GM12878 (cell line): ENCODE data around the gene ARHGEF17. TPM values are rescaled to one million over a fixed set of nuclear protein-coding genes. Genes with fewer than 3 reads are reported as not detected.

Experiments used
- BACH1 ChIP-seq: fragments of 450-650 bp; IDR thresholded peaks from 2 replicates; pipeline ENCODE4 v1.6.1; 2017; ENCODE audit warnings: mild to moderate bottlenecking, borderline replicate concordance
- CHD4 ChIP-seq: fragments of 200-600 bp; sonication (generic); IDR thresholded peaks from 2 replicates; pipeline ENCODE4 v1.6.1; 2016; ENCODE audit warnings: mild to moderate bottlenecking
- EED ChIP-seq: sonication (generic); IDR thresholded peaks from 2 replicates; pipeline ENCODE4 v1.6.1; 2016; ENCODE audit warnings: antibody characterized with exemption, low read depth
- ELK1 ChIP-seq: IDR thresholded peaks from 2 replicates; pipeline ENCODE4 v1.6.1; 2012; ENCODE audit warnings: low read depth, low read length, improper control_type of control experiment
- HDGF ChIP-seq: fragments of 450-650 bp; IDR thresholded peaks from 2 replicates; pipeline ENCODE4 v1.6.1; 2016; ENCODE audit warnings: antibody characterized with exemption
- IRF3 ChIP-seq: fragments of 450-650 bp; IDR thresholded peaks from 2 replicates; pipeline ENCODE4 v1.6.1; 2014; ENCODE audit warnings: mild to moderate bottlenecking
- IRF4 ChIP-seq: IDR thresholded peaks from 2 replicates; pipeline ENCODE4 v1.6.1; 2011; ENCODE audit warnings: low read depth, low read length
- IRF5 ChIP-seq: fragments of 450-650 bp; IDR thresholded peaks from 2 replicates; pipeline ENCODE4 v1.6.1; 2017; ENCODE audit warnings: borderline replicate concordance
- MEF2B ChIP-seq: fragments of 450-650 bp; IDR thresholded peaks from 2 replicates; pipeline ENCODE4 v1.6.1; 2018; ENCODE audit warnings: mild to moderate bottlenecking, moderate library complexity; ENCODE audit not compliant: partially characterized antibody, poor library complexity, severe bottlenecking
- MTA3 ChIP-seq: IDR thresholded peaks from 2 replicates; pipeline ENCODE4 v1.6.1; 2012; ENCODE audit warnings: low read length, inconsistent platforms, borderline replicate concordance
- MYC ChIP-seq: IDR thresholded peaks from 2 replicates; pipeline ENCODE4 v1.6.1; 2011; ENCODE audit warnings: mild to moderate bottlenecking, low read length, moderate library complexity, inconsistent platforms; ENCODE audit not compliant: insufficient read depth, insufficient replicate concordance, insufficient read length, severe bottlenecking
- NKRF ChIP-seq: fragments of 450-650 bp; conservative IDR thresholded peaks from 2 replicates; pipeline ENCODE4 v1.6.1; 2017; ENCODE audit warnings: mild to moderate bottlenecking, moderate library complexity
- NR2F1 ChIP-seq: fragments of 450-650 bp; conservative IDR thresholded peaks from 2 replicates; pipeline ENCODE4 v1.6.1; 2017; ENCODE audit warnings: mild to moderate bottlenecking
- NRF1 ChIP-seq: conservative IDR thresholded peaks from 2 replicates; pipeline ENCODE4 v1.6.1; 2011; ENCODE audit warnings: mild to moderate bottlenecking, low read depth, low read length, improper control_type of control experiment
- PAX5 ChIP-seq: IDR thresholded peaks from 2 replicates; pipeline ENCODE4 v1.6.1; 2011; ENCODE audit warnings: low read depth, low read length, borderline replicate concordance
- POLR2AphosphoS5 ChIP-seq: IDR thresholded peaks from 2 replicates; pipeline ENCODE4 v1.6.1; 2011; ENCODE audit warnings: mild to moderate bottlenecking, low read length, inconsistent platforms
- POU2F2 ChIP-seq: IDR thresholded peaks from 3 replicates; pipeline ENCODE4 v1.6.1; 2011; ENCODE audit warnings: low read depth, mild to moderate bottlenecking, low read length, borderline replicate concordance
- SKIL ChIP-seq: fragments of 450-650 bp; IDR thresholded peaks from 2 replicates; pipeline ENCODE4 v1.6.1; 2017; ENCODE audit warnings: mild to moderate bottlenecking, low read depth, inconsistent platforms; ENCODE audit not compliant: poor library complexity, severe bottlenecking
- TARDBP ChIP-seq: IDR thresholded peaks from 2 replicates; pipeline ENCODE4 v1.6.1; 2016; ENCODE audit warnings: borderline replicate concordance
- TBL1XR1 ChIP-seq: IDR thresholded peaks from 2 replicates; pipeline ENCODE4 v1.6.1; 2012; ENCODE audit warnings: low read depth, low read length, improper control_type of control experiment
- polyA plus RNA-seq, 11 experiments: library from polyadenylated mRNA; depleted of rRNA in 4 of 11; unstranded in 6 of 11; stranded (reverse) in 5 of 11; fragments of >200 nt; fragmentation: Nextera tagmentation in 4 of 11; fragmentation: Illumina TruSeq in 1 of 11; extraction: Ambion mirVana in 4 of 11; extraction: Trizol in 1 of 11; gene quantifications; 1 replicate in 1 of 11; 2 replicates in 10 of 11; pipeline versions ENCODE4 v1.2.1 to v1.2.3, GENCODE V29; 2011 to 2016; ENCODE audit warnings: inconsistent platforms in 2 of 11, missing spikeins in 2 of 11, low read depth in 1 of 11
- total RNA-seq, 4 experiments: library from RNA; depleted of rRNA in 3 of 4; stranded (reverse); fragments of >200 nt in 3 of 4; fragmentation: Illumina TruSeq in 1 of 4; extraction: Trizol in 1 of 4; gene quantifications; 2 replicates each; pipeline versions ENCODE4 v1.2.1 to v1.2.3, GENCODE V29; 2013 to 2021

The ARHGEF17 gene
- total and polyA plus RNA-seq, 10 of the 15 experiments (the other 5 are each of a cell fraction or from before 2014, with no cell fraction given) = 0.15 to 11.0 (median 1.7) TPM

GRCh38 chr11:73376803-73377629, 68.9 kb downstream of the ARHGEF17 start (continued):
- TF ChIP-seq ELK1 (no peak), NR2F1 (peak; percentile 100), MTA3 (no peak), TARDBP (no peak), NRF1 (no peak), PAX5 (peak; percentile 59; the same call in 1 of the 2 replicates), IRF5 (peak; percentile 30; the same call in 1 of the 2 replicates), HDGF (peak; percentile 99), IRF4 (0 out of 2 replicates have a peak, but pooled peaks have one; percentile 38), SKIL (peak; percentile 49), POU2F2 (peak; percentile 81; the same call in 2 of the 3 replicates), MEF2B (peak; percentile 37), IRF3 (no peak), BACH1 (0 out of 2 replicates have a peak, but pooled peaks have one; percentile 10), CHD4 (no peak), NKRF (peak; percentile 10; the same call in 1 of the 2 replicates), EED (0 out of 2 replicates have a peak, but pooled peaks have one; percentile 14), TBL1XR1 (no peak), POLR2AphosphoS5 (peak; percentile 86), MYC (peak; percentile 77)
